Right lobe of liver (tissue), 6 donors: ENCODE results near the gene SMIM36. TPM values are rescaled to one million over a fixed set of nuclear protein-coding genes. Genes with fewer than 3 reads are reported as not detected.

Source experiments
- ATAC-seq, 4 donors: fragments of 200-7000 bp; cut with Tn5 transposase; one replicate each; pipeline ENCODE4 v1.9.1; 2020; ENCODE audit warnings: mild to moderate bottlenecking in 4 of 4, moderate library complexity in 4 of 4
- DNase-seq, 3 donors: peaks; one replicate each; pipeline ENCODE4 v3.0.0-alpha.2; 2020
- H3K27ac ChIP-seq, 3 donors: fragments of 200-600 bp; one replicate each; pipeline ENCODE4 v1.8.0; 2022
- H3K27me3 ChIP-seq, 2 donors: fragments of 200-600 bp; one replicate each; pipeline ENCODE4 v1.8.0; 2022
- H3K36me3 ChIP-seq, 4 donors: fragments of 200-600 bp; sonication (generic) in 1 of 4; one replicate each; pipeline versions ENCODE4 v1.5.1 to v1.8.0; 2017 to 2022; ENCODE audit warnings: control low read depth in 1 of 4
- H3K4me1 ChIP-seq, 4 donors: fragments of 200-600 bp; sonication (generic) in 1 of 4; one replicate each; pipeline versions ENCODE4 v1.5.1 to v1.8.0; 2017 to 2022; ENCODE audit warnings: control low read depth in 1 of 4
- H3K4me3 ChIP-seq, 3 donors: fragments of 200-600 bp; one replicate each; pipeline ENCODE4 v1.8.0; 2022
- H3K9me3 ChIP-seq, 4 donors: fragments of 200-600 bp; sonication (generic) in 1 of 4; one replicate each; pipeline versions ENCODE4 v1.5.1 to v1.8.0; 2017 to 2022; ENCODE audit warnings: control low read depth in 1 of 4
- POLR2A ChIP-seq: fragments of 450-650 bp; IDR thresholded peaks from one replicate; pipeline ENCODE4 v1.6.1; 2017; ENCODE audit warnings: antibody characterized with exemption, mild to moderate bottlenecking
- WGBS: methylation state at CpG from one replicate; pipeline ENCODE4 v1.1.6; 2018; ENCODE audit warnings: low coverage, low lambda C conversion rate; ENCODE audit not compliant: insufficient coverage; ENCODE audit errors: missing lambda C conversion rate; 5-methylcytosine and 5-hydroxymethylcytosine counted together
- intact Hi-C, 2 donors: fragments of 100-400 bp; cut with DNase I; formaldehyde crosslinking; loops; one replicate each; pipeline versions ENCODE4 v1.11.2 to v1.14.1; 2022
- total RNA-seq, 6 experiments: library from RNA; depleted of rRNA in 2 of 6; stranded (reverse); fragments of >200 nt in 2 of 6; fragmentation: NEBNext Ultra II Directional in 3 of 6; extraction: Animal tissue kit (Norgen Biotek cat#: 25700) in 3 of 6; gene quantifications; one replicate each; pipeline versions ENCODE4 v1.1.0 to v1.2.4, GENCODE V29; 2016 to 2023
- TF ChIP-seq, protein P1 (sequence below), 4 donors: fragments of 200-600 bp in 3 of 4; fragments of 450-650 bp in 1 of 4; IDR thresholded peaks; one replicate each; pipeline versions ENCODE4 v1.5.1 to v1.8.0; 2016 to 2022; ENCODE audit warnings: antibody characterized with exemption in 4 of 4, mild to moderate bottlenecking in 2 of 4
- donor health status: DM: no; HTN: yes; CAD: no.
- donor health status: DM: no; HTN: no; CAD: no.
- donor health status: DM: no; HTN: no; CAD: no.
- donor health status: DM: no; HTN: yes; CAD: no.
- donor health status: DM: no; HTN: yes; CAD: no.

The SMIM36 gene
- total RNA-seq, 6 experiments from 2014 or later: not detected

DNA sequence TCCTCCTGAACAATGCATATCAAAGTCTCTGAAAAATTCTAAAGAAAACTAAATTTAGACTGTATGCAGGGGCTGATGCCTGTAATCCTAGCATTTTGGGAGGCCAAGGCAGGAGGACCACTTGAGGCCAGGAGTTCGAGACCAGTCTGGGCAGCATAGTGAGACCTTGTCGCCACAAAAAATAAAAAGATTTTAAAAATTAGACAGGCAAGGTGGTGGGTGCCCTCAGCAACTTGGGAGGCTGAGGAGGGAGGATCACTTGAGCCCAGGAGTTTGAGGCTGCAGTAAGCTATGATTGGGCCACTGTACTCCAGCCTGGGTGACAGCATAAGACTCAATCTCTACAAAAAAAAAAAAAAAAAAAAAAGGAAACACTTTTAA is 59.5 kb downstream of the SMIM36 start:
- TF ChIP-seq POLR2A: no peak
- TF ChIP-seq, protein P1, sequence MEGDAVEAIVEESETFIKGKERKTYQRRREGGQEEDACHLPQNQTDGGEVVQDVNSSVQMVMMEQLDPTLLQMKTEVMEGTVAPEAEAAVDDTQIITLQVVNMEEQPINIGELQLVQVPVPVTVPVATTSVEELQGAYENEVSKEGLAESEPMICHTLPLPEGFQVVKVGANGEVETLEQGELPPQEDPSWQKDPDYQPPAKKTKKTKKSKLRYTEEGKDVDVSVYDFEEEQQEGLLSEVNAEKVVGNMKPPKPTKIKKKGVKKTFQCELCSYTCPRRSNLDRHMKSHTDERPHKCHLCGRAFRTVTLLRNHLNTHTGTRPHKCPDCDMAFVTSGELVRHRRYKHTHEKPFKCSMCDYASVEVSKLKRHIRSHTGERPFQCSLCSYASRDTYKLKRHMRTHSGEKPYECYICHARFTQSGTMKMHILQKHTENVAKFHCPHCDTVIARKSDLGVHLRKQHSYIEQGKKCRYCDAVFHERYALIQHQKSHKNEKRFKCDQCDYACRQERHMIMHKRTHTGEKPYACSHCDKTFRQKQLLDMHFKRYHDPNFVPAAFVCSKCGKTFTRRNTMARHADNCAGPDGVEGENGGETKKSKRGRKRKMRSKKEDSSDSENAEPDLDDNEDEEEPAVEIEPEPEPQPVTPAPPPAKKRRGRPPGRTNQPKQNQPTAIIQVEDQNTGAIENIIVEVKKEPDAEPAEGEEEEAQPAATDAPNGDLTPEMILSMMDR (IDR thresholded peaks at IDR 0.05): no peak
- intact Hi-C loops: no loop called here
- Histone ChIP-seq H3K4me3 (no peak overlapping the region), H3K27ac (peak overlapping the region; percentile 83 to 92 (median 86)), H3K4me1 (peaks cover 0 to 36% (median 9%) of the 10 kb centered on the region in 4 donors), H3K36me3 (no peaks in the 10 kb centered on the region), H3K9me3 (no peaks in the 10 kb centered on the region), H3K27me3 (no peaks in the 10 kb centered on the region)
- DNase-seq (no peak), ATAC-seq (no peak)
- WGBS: 100% methylated on average over 2 of the region's 2 CpGs

DNA sequence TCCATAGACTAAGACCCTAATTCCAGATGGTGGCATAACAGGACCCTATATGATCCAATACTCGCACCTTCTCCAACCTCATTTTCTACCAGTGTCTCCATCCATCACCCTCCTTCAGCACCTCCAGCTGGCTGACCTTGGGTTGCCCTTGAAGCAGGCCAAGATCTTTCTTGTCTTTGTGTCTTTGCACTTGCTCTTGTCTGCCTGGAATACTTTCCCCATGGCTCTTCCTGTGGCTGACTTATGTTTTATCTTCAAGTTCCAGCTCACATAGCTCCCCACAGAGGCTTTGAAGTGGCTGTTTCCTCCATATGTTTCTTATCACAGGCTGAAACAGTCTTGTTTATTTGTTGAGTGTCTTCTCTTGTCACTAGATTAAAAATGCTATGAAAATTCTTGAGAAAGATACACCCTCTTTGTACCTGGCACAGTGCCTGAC is 60.0 kb downstream of the SMIM36 start:
- Histone ChIP-seq H3K9me3 (no peaks in the 10 kb centered on the region), H3K4me1 (peaks cover 0 to 37% (median 10%) of the 10 kb centered on the region in 4 donors), H3K36me3 (no peaks in the 10 kb centered on the region), H3K27ac (peak overlapping the region; percentile 83 to 92 (median 86)), H3K27me3 (no peaks in the 10 kb centered on the region), H3K4me3 (no peak overlapping the region)
- DNase-seq (no peak), ATAC-seq (no peak)
- intact Hi-C loops: no loop called here
- no CpG with 5 or more reads among the region's 1 CpG for WGBS
- TF ChIP-seq, protein P1 (IDR thresholded peaks at IDR 0.05): no peak

DNA sequence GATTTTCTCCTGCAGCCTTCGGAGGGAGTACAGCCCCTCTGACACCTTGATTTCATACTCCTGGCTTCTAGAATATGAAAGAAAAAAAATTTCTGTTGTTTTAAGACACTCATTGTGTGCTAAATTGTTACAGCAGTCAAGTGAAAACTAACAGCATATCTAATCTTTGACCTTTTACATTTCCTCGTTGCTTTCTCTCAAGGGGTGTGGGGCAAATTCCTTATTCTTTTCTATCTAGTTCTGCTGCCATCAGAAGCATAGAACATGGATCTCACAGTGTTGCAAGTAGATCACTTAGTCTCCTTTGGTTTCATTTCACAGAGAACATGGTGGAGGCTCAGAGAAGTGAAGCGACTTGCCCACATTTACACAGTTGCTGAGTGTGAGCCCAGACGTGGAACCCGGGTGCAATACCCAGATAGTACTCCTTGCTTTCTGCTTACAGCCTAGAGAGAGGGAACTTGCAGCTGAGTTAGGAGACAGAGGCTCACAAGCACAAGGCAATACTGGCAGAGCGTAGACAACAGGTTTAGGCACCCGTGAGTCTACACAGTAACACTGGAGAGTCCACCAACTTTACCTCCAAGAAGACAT is 60.9 kb downstream of the SMIM36 start:
- no peak for DNase-seq
- H3K4me1 ChIP-seq: peaks cover 0 to 45% (median 14%) of the 10 kb centered on the region in 4 donors
- no peaks in the 10 kb centered on the region for H3K9me3 ChIP-seq
- H3K27me3 ChIP-seq: no peaks in the 10 kb centered on the region
- 50% methylated on average over 2 of the region's 7 CpGs for WGBS
- TF ChIP-seq, protein P1 (IDR thresholded peaks at IDR 0.05): no peak
- no peak for TF ChIP-seq POLR2A
- no peak overlapping the region for H3K4me3 ChIP-seq
- no peaks in the 10 kb centered on the region for H3K36me3 ChIP-seq
- intact Hi-C loops: no loop called here
- H3K27ac ChIP-seq: no peak overlapping the region
- ATAC-seq: no peak

DNA sequence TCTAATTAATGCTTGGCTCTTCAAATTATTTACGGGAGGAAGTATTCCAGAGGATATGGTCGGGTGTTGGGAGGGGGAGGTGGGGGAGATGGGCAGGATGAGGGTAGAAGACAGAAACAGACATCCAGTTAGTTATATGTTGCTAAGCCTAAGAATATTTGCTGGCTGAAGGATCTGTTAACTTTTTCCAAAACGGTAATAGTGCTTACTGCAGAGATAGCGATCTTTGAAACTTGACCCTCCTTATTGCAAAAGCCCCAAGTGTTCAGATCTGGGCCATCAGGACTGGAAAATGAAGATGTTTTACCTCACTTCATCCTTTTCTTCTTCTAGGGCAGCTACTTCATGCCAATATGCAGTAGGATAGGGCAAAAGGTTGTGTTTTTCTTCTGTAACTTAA is 62.6 kb downstream of the SMIM36 start:
- peak in 1 of 4 donors; percentile 4 for ATAC-seq
- H3K9me3 ChIP-seq: no peaks in the 10 kb centered on the region
- peak overlapping the region in 1 of 3 donors; percentile 56 for H3K27ac ChIP-seq

More for the DNA sequence above, 62.6 kb downstream of the SMIM36 start:
- intact Hi-C loops: no loop called here
- no peaks in the 10 kb centered on the region for H3K36me3 ChIP-seq
- no peaks in the 10 kb centered on the region for H3K27me3 ChIP-seq
- DNase-seq: no peak
- WGBS: 49% methylated on average over 4 of the region's 4 CpGs
- H3K4me3 ChIP-seq: no peak overlapping the region
- TF ChIP-seq, protein P1 (IDR thresholded peaks at IDR 0.05): no peak
- TF ChIP-seq POLR2A: no peak
- H3K4me1 ChIP-seq: peaks cover 0 to 38% (median 19%) of the 10 kb centered on the region in 4 donors
